Measurements from ENCODE around the gene PGAM1.

DNA sequence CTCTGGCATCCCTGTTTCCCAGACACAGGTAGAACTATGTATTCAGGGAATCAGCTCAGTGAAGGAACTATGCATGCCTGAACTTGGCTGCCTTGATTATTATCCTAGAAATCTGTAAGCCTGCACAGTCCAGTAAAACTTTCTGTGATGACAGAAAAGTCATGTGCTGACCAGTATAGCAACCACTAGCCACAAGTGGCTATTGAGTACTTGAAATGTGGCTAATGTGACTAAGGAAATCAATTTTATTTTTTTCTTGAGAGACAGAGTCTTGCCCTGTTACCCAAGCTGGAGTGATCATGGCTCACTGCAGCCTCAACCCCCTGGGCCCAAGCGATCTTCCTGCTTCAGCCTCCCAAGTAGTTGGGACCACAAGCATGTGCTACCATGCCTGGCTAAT lies 16.3 kb downstream of the PGAM1 start:
- TF ChIP-seq, protein P1, sequence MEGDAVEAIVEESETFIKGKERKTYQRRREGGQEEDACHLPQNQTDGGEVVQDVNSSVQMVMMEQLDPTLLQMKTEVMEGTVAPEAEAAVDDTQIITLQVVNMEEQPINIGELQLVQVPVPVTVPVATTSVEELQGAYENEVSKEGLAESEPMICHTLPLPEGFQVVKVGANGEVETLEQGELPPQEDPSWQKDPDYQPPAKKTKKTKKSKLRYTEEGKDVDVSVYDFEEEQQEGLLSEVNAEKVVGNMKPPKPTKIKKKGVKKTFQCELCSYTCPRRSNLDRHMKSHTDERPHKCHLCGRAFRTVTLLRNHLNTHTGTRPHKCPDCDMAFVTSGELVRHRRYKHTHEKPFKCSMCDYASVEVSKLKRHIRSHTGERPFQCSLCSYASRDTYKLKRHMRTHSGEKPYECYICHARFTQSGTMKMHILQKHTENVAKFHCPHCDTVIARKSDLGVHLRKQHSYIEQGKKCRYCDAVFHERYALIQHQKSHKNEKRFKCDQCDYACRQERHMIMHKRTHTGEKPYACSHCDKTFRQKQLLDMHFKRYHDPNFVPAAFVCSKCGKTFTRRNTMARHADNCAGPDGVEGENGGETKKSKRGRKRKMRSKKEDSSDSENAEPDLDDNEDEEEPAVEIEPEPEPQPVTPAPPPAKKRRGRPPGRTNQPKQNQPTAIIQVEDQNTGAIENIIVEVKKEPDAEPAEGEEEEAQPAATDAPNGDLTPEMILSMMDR (IDR thresholded peaks at IDR 0.05; ENCODE audit: insufficient read depth, low read depth, low read length): no peak
- TF ChIP-seq EZH2 (IDR thresholded peaks at IDR 0.05; ENCODE audit: insufficient read depth, low read length): no peak
